Endometrium (tissue), 2 donors: ENCODE results near the gene NOG.

Experiments
- FAIRE-seq: peaks from 2 replicates; lab custom pipeline; 2012; peaks lifted over from hg19 to GRCh38; lab: Jason Lieb, UNC
- donor health status: control.
- donor health status: control.

Gene NOG

GRCh38 chr17:56593646-56594319 lies at the start of gene NOG:
TSS of gene NOG (plus strand) at chr17:56593699. CDS start at chr17:56594224, 525 bp downstream.
- FAIRE-seq = no peak

- FAIRE-seq = no peak
These were observed 48.4 kb upstream of the NOG start for GRCh38 chr17:56545106-56545505.

GRCh38 chr17:56545930-56546329 lies 47.6 kb upstream of the NOG start:
- no peak for FAIRE-seq

GRCh38 chr17:56548661-56549060 lies 44.8 kb upstream of the NOG start:
- FAIRE-seq = no peak

GRCh38 chr17:56549501-56549900 lies 44.0 kb upstream of the NOG start:
- no peak for FAIRE-seq

- FAIRE-seq = no peak
These were observed 35.8 kb upstream of the NOG start for GRCh38 chr17:56557682-56558081.

GRCh38 chr17:56558088-56558487 lies 35.4 kb upstream of the NOG start:
- no peak for FAIRE-seq

GRCh38 chr17:56570199-56570598 lies 23.3 kb upstream of the NOG start:
- no peak for FAIRE-seq

- no peak for FAIRE-seq
These were observed 22.0 kb upstream of the NOG start for GRCh38 chr17:56571456-56571855.

- FAIRE-seq = no peak
These were observed 16.2 kb upstream of the NOG start for GRCh38 chr17:56577190-56577842.

GRCh38 chr17:56577843-56578204 lies 15.7 kb upstream of the NOG start:
- FAIRE-seq = no peak

GRCh38 chr17:56581635-56582627 lies 11.6 kb upstream of the NOG start:
- FAIRE-seq = no peak

GRCh38 chr17:56583772-56584171 lies 9.7 kb upstream of the NOG start:
- no peak for FAIRE-seq

GRCh38 chr17:56587298-56587697 lies 6.2 kb upstream of the NOG start:
- FAIRE-seq = no peak

GRCh38 chr17:56592487-56593085 lies 913 bp upstream of the NOG start:
- FAIRE-seq = no peak

- FAIRE-seq = no peak
These were observed 333 bp upstream of the NOG start for GRCh38 chr17:56593086-56593645.

- FAIRE-seq = no peak
These were observed 1.0 kb downstream of the NOG start for GRCh38 chr17:56594320-56595107.

GRCh38 chr17:56595108-56595418 lies 1.6 kb downstream of the NOG start:
- peak; percentile 15 for FAIRE-seq

- FAIRE-seq = no peak
These were observed 2.6 kb downstream of the NOG start for GRCh38 chr17:56595831-56596690.

GRCh38 chr17:56596691-56597494 lies 3.4 kb downstream of the NOG start:
- no peak for FAIRE-seq
